Measurements from ENCODE around the gene BCKDHA.
"Not testable (repeated sequence)": the region's sequence is repeated elsewhere in the genome, so short reads cannot be mapped to it uniquely, and the experiment has no call there.

BCKDHA gene

GRCh38 chr19:41443813-41444455 lies 46.3 kb downstream of the BCKDHA start:
- no peak for DNase-seq (ENCODE audit: low read depth in 2 of 2)

- no peak for DNase-seq (ENCODE audit: low read depth in 2 of 2)
Measured at GRCh38 chr19:41445575-41445974, 48.0 kb downstream of the BCKDHA start.

DNA sequence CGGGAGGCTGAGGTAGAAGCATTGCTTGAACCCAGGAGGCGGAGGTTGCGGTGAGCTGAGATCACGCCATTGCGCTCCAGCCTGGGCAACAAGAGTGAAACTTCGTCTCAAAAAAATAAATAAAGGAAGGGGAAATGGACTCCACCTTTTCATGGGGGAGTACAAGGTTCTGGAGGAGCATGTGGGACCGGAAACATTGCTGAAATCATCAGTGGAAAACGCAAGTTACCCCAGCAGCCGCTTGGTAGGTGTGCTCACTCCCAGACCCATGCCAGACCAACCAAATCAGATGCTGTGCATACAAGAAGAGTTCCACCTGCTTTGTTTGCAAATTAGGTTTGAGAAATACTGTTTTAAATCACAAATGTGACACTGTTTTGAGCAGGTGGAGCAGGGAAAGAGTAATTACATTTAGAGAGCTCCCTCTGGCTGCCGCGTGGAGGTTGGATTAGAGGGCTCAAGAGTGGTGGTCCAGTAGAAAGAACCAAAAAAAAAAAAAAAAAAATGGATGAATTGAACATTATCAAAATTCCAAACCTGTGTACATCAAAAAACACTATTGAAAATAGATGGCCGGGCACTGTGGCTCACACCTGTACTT lies 50.2 kb downstream of the BCKDHA start:
- DNase-seq (ENCODE audit: low read depth in 2 of 2): no peak

DNA sequence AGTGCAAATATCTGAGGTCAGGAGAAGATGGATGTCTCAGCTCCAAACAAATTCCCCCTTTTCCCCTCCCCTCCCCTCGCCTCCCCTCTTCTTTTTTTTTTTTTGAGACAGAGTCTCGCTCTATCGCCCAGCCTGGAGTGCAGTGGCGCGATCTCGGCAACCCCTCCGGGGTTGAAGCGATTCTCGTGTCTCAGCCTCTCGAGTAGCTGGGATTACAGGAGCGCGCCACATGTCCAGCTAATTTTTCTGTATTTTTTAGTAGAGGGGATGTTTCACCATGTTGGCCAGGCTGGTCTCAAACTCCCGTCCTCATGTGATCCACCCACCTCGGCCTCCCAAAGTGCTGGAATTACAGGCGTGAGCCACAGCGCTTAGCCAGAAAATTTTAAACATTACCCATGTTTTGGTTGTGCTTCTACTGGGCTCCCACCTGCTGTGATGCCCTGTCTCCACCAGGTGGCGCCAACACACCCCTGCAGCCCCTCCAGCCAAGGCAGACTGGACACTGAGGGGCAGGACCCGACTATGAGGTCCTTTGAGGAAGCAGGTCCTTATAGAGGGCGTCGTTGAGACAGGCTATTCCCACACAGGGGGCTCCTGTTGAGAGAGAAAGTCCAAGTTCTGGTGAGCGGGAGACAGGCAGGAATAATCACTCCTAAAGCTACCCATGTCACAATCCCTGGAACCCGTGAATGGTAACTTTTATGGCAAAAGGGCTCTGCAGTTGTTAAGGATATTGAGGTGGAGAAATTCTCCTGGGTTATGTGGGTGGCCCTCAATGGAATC lies 51.7 kb downstream of the BCKDHA start:
- peak; percentile 54 to 55 for DNase-seq (ENCODE audit: low read depth in 2 of 2)

DNA sequence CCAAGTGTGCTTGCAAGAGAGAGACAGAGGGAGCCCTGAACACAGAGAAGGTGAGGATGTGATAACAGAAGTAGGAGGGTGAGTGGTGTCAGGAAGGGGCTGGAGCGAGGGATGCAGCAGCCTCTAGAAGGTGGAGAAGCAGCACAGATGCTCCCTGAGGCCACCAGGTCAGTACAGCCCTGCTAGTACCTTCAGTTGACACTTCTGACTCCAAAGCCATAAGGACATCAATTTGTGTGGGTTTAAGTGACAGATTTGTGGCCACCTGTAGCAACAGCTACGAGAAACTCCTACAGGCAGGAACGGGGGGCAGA lies 52.2 kb downstream of the BCKDHA start:
- DNase-seq (ENCODE audit: low read depth in 2 of 2): no peak

GRCh38 chr19:41452584-41453275 lies 55.1 kb downstream of the BCKDHA start:
- no peak for DNase-seq (ENCODE audit: low read depth in 2 of 2)

DNA sequence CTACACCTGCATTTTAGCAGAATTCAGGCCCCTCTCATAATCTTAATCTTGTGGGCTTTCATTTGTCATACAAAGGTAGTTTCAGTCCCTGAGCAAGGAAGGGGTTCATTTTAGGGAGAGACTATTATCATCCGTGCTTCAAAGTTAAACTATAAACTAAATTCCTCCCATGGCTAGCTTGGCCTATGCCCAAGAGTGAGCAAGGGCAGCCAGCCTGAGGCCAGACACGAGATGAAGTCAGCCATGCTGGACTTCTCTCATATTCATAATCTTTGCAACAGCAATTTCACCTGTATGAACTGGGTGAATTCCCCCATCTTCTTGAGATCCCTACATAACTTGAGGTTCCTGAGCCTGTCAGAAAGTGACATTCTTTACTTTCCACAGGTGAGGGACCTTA lies 58.3 kb downstream of the BCKDHA start:
- DNase-seq (ENCODE audit: low read depth in 2 of 2): no peak

- DNase-seq (ENCODE audit: low read depth in 2 of 2): no peak
Measured at GRCh38 chr19:41456342-41456918, 58.8 kb downstream of the BCKDHA start.

- no peak for DNase-seq (ENCODE audit: low read depth in 2 of 2)
Measured at GRCh38 chr19:41457241-41457640, 59.6 kb downstream of the BCKDHA start.

DNA sequence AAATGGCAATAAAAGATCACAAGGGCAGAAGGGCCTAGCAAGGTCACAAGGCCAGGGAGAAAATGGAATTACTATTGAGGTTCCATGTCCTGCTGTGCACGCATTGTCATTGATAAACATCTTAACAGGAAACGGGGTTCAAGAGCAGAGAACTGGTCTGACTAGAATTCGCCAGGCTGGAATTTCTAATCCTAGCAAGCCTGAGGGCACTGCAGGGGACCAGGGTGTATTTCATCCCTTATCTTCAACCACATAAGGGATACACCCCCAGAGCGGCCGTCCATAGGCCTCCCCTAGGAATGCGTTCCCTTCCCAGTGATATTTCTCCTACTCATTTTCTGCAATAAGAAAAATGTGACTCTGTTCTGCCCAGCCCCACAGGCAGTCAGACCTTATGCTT lies 64.9 kb downstream of the BCKDHA start:
- DNase-seq (ENCODE audit: low read depth in 2 of 2): no peak

- not testable (repeated sequence) for DNase-seq (ENCODE audit: low read depth in 2 of 2)
Measured at GRCh38 chr19:41463257-41464256, 65.9 kb downstream of the BCKDHA start.
